Activated CD4-positive, alpha-beta T cell treated with anti-CD3 and anti-CD28 coated beads, Interleukin-2, Interleukin-6, amounts not matched to agents 100 ng/mL and 50 ng/mL, durations not matched to agents 16 hours and 8 hours (primary cell): ENCODE data around the gene RHOC.

Experiments used
- DNase-seq: peaks from one replicate; pipeline ENCODE4 v3.0.0-alpha.2; 2020

RHOC gene

DNA sequence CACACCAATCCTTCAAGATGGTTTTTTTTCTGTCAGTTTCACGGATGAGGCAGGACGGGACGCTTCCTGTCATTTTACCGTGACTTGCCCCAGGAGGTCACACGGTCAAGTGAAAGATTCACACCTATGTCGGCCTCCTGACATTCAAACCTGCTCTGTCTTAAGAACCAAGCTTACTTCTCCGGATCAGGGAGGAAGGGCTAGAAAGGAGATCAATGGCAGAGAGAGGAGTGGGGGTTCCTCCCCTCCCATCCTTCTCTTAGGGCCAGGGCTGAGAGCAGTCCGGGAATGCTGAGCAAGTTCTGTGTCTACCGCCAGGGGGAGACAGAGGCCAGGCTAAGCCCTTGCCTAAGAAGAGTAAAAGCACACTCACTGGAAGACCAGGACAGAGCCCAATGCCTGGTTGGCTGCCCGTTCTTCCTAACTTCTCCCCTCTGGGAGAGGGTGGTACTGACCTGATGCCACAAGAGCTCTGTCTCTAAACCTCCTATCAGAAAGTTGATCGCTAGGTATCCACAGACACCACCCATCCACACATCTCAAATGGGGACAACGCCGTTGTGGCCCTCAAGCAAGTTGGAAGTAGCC, 9.3 kb upstream of the RHOC start:
- DNase-seq: peak; percentile 85

DNA sequence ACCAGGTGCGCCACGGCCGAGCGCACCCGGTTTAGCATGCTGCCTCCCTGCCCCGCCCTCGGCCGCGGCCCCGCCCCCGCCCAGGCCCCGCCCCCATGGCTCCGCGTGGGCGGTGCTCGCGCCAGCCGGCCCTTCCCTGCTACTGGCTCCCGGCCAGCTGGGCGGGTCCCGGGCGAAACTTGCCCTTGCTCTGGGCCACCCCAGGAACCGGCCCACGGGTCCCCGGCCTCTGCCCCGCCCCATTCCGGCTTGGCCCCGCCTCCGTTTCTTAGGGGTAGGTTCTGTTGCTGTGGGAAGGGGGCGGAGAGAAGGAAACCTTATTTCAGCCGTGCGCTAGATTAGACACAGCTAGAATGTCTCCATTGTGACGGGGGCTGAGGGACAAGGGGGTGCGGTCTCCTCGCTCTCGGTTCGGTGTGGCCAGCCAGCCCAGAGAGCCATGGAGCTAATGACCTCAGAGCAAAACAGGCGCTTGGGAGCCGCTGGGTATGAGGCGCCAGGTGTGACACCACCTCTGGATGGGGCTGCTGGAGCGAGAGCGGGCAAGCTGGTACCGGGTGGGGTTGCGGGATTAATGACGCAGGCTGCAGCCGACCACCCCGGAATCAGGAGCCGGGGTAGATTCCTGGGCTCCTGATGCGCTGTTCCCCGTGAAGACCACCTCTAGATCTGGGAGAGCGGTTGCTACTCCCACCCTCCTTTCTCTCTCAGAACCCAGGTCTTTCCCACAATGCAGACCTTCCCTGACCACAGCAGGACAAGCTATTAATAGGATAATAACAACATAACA, 8.5 kb upstream of the RHOC start, which contains the start of gene PPM1J:
Gene PPM1J, minus strand, starts transcription at position 69 of the 790 bp plus-strand sequence. Its CDS starts 31 bp downstream, at position 38.
- DNase-seq: peak; percentile 97

DNA sequence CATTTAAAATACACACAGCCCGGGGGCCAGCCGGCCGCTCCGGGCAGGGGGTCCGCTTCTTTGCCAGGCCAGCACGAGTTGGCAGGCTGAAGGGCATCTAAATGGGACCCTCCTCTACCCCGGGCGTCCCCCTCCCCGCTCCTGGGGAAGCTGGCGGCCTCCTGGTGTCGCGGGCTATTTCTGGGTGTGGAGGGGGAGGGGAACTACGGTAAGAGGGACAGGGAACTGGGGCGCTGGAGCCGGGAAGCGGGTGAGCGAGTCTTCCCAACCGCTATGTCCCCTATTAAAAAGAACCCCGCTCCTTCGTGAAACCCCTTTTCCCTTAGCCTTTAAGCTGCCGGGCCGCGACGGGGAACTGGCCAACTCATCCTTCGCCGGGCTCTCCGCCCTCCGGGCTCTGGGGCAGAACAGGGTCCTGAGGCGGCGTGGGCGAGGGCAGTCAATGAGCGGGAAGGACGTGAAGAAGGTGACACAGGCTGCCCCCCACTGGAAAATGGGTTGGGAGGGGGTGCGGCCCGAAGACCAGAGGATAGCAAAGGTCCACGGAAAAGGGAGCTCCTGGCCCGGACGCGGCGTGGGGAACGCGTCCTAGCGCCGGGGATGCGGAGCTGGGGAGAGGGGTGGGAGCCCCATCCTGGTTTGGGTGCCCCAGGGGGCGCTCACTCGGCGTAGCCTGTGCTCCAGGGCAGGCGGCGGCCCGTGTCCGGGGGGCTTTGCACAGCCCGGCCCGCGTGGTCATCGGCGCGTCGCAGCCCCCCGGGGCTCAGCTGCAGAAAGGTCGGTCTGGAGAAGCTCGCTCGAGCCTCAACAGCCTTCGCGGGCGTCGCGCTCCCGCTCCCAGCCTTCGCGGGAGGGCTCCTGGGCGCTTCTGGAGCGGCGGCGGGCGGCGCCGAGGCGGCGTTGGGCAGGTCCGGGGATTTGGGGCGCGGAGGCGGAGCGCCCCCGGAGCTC, 7.7 kb upstream of the RHOC start:
- DNase-seq: no peak

DNA sequence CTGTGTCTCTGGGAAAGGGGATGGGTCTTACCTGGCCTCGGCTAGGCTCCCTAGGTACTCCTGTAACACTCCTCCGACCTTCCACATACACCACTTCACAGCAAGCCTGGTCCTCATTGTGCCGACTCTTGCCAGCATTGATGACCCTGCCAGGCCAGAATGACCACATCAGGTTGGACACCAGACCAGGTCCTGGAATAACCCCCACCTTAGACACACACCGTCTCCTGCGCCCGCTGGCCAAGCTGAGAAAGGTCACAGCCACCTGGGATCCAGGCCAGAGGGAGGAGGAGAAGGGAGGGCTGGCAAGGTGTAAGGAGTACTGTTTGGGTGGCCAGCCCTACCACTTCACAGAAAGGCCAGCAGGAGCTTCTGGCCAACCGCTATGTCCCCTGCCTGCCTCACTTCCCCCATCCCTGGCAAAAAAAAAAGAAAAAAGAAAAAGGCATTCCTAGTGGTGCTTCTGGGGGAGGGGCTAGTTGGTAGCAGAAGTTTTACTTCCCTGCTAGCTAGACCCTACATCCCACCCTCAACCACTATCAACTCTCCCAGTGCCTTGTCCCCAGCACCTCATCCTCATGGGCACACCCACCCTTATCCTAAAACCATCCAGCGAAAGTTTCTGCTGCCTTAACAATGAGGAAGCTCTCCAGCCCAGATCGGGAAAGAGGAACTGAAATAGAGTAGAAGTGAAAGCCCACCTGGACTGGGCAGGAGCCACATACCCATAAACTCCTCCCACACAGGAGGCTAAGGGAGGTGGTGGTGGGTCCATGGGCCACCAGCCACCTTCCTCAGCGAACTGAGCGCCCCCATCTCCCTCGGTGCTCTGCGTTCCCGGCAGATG, 6.8 kb upstream of the RHOC start:
- DNase-seq: no peak

DNA sequence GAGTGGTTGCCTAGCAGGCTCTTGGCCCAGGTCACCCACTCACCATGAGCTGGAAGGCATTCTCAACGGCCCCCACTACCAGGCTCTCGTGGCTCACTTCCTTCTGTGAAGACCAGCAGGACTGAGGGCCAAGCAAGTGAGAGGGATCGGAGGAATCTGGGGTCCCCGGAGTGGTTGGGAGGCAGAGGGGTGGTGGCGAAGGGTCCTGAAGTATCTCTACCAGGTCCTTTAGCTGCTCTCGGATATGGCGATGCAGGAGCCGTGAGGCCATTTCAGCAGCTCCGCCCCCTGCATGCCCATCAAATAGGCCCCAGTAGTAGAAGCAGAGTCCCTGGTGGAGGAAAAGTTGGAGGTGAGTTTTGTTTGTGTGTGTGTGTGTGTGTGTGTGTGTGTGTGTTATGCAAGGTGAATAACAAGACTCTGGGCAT, 5.8 kb upstream of the RHOC start:
- no peak for DNase-seq

DNA sequence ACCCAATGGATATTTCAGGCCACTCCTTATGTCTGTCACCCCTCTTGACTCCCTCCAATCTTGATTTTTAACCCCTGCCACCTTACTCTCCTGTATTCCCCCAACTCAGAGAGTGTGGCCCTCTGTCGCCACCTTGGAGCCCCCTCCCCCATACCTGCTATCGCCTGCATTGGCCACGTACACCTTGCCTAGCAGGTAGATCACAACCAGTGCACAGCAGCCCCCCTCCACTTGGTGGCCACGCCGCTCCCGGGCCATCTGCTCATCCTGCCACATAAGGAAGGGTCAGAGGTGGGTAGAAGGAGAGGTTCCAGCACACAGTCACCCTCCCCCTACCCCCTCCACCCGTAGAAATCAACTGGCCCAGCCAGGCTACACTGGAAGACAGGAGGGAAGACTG, 5.3 kb upstream of the RHOC start:
- DNase-seq: no peak

DNA sequence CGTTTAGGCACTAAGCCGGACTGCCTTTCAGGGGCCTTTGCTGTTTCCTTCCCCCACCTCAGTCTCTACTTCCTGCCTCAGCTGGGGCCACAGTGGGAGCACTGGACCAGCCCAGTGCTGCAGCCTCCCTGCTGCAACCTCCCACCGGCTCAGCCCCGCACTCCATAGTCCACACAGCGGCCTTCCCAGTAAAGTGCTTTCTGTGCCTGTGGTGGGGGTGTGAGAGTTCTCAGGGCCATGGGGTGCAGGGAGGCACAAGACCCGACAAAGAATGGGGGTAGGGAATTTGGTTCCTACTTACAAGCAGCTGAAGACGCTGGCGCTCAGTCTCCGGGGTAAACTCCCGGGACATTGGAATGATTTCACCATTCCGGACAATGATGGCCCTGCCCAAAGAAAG, 4.7 kb upstream of the RHOC start:
- DNase-seq: no peak

DNA sequence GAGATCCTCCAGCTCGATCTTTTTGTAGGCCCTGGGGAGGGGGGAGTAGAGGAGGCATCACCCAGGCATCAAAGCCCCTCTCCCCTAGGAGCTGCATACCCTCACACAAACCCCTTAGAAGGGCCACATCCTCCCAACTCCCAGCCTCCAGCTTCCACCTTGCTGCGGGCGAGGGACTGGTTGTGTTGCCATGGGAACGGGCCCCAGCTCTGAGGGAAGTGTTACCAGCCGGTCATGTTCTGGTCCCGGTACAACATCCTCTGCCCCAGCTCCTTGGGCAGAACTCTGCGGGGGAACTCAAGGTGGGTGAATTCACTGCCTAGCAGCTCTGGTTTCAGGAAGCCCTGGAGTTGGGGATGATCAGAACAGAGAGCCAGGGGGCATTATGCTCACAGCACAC, 4.1 kb upstream of the RHOC start:
- no peak for DNase-seq

DNA sequence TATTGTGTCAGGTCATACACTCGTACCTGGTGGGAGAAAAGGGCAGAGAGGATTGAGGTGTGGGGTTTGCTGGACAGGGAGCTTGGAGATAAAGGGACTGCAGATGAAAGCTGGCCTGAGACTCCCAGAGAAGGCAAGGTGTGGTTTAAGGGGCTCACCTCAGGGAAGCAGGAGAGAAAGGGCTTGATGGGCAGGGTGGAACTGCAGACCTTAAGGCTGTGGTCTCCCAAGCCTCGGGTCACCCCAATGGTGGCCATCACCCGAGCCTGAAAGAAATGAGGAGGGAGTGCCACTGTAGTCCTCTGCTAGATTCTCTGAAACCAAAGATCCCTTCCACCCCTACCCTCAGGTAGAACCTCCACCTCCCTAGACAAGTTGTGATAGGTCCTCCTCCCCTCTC, 3.7 kb upstream of the RHOC start:
- no peak for DNase-seq

DNA sequence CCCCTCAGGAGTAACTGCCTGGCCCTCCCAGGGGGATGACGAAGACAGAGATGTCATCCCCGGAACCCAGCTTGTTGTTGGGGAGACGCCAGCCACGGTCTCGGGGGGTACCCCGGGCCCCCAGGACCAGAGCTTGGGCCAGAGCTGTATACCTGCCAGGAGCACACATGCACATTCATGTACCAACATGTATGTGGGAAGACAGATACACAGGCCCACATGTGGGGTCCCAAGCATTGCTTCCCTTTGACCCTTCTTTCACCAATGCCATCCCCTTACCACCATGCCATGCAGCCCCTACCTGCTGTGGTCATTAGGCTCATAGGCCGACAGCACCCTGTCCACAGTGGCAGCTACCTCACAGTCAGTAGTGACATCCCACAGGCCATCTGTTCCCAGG, 3.2 kb upstream of the RHOC start:
- no peak for DNase-seq

DNA sequence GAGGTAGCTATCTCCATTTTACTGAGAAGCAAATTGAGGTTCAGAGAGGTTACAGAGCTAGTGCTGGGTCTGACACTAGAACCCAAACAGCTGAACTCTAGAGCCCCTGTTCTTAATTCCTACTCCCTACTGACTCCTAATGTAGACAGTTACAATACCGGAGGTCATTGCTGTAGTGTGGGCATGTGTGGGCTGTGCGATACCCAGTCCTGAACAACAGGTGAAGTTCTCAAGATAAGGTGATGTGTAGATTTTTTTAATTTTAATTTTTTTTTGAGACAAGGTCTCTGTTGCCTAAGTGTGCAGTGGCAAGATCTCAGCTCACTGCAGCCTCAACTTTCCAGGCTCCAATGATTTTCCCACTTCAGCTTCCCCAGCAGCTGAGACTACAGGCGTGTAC, 1.6 kb upstream of the RHOC start:
- DNase-seq: no peak

DNA sequence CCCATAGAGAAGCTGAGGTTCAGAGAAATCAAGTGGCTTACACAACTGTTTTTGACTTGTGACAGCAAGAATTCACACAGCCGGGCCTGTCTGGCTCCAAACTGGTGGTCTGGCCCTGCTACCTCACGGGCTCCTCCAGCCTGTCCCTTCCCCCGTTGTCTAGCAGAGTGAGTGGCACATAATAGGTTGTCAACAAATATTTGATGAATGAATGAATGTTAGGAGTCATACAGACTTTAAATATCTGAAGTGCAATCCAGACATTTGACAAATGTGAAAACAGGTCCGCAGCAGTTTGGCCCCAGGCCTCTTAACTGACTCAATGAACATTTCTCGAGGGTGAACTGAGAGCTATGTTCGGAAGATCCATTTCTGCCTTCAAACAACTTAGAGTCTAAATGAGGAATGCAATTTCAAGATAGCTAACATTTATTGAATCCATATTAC, 1.1 kb upstream of the RHOC start:
- DNase-seq: no peak

DNA sequence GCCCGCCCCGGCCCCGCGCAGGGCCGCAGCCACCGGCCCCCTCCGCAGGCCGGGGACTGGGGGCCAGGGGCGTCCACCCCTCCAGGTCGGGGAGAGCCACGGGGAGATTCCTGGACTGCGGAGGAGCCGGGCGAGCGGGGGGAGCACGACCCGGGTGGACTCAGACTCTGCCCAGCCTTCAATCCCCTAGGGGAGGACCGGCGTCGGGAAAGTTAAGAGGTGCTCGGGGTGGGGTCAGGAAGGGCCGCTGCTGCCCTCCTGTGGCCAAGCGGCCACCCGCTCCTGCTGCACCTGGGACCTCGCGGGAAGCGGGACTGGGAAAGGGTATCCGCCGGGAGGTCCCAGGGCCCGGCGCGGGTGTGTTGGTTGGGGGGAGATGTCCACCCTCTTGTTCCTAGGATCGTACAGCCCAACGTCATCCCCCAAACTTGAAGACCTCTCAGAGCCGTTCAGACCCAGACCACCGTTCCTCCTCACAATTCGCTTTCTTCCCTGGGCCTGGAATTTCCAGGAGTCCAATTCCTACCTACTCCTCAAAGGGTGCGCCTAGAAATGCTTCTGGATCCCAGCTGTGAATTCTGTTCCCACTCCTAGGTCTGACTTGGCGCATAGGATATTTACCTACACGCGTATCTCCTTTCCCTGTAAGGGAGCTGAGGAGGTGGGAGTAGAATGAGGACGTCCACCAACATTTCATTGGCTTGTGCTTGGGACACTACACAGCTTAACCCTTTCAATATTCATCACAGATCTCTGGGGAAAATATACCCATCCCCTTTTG, 484 bp upstream of the RHOC start:
- DNase-seq: peak; percentile 76

DNA sequence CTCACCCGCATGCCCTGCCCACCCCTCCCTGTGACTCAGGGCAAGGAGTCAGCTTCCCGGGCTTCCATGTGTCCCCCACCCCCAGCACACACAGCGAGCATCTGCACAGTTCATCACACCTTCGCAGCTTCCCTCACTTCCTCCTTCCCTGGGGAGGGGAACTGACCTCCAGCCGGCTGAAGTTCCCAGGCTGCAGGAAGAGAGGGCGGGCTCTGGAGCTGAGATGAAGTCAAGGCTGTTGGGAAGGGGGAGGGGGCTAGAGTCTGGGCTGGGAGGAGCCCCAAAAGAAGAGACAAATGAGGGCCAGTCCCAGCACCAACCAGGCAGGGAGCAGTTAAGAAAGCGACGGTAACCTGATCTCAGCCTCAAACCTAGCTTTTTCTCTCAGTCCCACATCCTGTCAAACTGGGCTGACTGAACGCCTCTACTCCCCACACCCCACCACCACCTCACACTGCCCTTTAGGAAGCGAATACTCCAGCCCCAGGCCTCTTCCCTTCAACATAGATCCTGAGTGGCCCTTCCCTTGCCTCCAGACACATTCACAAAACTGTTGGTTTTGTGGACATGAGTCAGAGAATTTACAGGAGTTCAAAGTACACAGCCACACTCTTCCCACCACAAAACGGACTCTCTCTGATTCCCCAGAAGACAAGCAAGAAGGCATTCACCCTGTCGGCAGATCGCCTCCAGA, 1.8 kb downstream of the RHOC start:
- peak; percentile 76 for DNase-seq

DNA sequence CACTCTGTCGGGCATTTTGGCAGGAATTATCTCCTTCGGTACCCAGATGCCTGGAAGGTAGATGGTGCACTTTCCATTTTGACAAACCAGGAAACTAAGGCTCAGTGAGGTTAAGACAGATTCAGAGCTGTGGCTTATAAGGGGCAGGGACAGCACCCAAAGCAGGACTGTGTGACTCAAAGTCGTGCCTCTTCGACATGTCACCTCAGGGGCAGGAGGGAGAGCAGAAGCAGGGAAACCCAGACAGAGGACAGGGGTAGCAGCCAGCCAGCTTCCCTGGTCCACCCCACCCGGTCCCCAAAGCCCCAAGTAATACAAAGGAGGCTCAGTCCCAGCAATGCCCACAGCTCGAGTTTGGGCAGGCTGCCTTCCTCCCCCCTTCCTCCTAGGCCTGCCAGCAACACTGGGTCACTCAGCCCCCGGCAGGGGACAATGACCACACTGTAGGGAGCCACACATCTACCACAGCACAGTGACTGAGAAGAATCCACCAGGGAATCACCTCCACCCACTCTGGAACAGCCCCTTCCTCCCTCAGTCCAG, 2.5 kb downstream of the RHOC start:
- peak; percentile 44 for DNase-seq

DNA sequence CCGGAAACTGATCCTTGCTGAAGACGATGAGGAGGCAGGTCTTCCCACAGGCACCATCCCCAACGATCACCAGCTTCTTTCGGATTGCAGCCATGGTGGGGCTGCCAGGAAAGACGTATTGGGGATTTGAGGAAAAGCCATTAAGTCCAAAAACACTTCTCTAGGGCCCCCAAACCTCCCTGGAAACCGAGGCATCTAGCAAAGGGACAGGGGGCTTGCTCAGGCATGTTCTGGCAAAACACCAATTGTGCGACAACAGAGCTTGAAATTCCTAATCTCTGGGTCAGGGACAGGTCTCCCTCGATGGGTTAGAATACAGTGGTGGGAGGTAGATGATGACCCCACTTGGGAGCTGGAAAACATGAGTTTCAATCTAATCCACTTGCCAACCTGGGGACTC, 3.2 kb downstream of the RHOC start:
- no peak for DNase-seq

DNA sequence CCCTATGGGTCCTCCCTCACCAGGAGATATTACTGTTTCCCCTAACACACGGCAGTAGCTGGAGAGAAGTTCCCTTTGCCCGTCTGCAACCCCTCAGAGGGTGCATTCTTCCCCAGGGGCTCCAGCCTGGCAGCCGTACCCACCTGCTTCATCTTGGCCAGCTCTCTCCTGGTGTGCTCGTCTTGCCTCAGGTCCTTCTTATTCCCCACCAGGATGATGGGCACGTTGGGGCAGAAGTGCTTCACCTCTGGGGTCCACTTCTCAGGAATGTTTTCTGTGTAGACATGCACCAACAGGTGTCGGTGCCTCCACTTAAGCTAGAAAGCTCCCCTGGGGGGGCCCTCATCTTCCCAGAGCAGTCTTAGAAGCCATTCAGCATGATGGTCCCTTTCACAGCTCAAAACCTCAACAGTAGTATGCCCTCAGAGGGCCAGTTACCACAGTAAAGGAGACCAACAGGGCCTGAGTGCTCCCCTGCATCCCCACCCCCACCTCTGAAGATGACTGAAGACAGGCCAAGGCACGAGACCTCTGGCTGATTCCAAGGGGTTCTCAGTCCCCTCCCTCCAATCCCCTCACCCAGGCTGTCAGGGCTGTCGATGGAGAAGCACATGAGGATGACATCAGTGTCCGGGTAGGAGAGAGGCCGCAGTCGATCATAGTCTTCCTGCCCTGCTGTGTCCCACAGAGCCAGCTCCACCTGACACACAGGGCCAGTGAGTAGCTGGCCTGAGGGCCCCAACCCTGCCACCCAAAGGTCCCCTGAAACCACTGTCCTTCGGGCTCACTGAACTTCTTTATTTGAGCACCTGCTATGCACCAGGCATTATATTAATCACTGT, 4.3 kb downstream of the RHOC start:
- no peak for DNase-seq

DNA sequence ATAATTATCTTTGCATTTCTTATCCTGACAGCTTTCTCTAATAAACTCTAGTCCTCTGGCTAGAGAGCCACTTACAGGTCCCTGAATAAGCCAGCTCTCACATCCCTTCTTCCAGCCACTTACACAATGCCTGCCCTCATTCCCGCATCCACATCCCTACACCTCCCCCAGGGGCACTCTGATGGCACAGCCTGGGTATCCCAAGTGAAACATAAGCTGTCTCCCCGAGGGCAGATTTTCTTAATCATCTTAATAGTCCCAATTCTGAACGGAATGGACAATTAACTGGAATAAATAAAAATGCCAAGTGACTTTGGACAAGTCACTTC, 4.9 kb downstream of the RHOC start:
- no peak for DNase-seq

DNA sequence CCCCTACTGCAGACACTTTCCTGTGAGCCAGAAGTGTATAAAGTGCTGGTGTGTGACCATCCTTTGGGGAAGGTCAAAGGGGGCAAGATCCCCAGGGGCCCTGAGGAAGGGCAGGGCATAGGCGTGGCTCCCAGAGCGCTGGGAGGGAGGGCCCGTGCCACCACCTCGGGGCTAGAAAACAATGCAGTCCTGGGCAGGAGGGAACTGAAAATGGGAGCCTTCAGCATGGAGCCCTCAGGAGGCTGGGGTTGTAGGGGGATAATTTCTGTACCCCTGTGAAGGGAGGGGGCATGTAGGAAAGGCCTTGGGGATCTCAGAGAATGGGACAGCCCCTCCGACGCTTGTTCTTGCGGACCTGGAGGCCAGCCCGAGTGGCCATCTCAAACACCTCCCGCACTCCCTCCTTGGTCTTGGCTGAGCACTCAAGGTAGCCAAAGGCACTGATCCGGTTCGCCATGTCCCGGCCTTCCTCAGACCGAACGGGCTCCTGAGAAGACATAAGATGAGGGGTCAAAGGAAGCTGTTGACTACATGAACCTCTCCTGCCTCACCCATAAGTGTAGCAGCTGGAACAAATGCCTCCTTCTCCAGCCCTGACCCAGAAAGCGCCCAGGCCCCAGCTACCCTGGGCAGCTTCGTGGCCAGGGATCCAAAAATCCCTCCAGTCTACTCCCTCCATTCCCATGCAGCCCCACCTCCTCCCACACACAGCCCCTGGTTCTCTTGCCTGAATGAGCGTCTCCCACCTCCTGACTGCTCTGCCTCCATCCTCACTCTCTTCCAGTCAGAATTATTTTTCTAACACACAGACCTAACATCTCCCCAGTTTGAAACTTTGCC, 5.5 kb downstream of the RHOC start:
- no peak for DNase-seq
